ENCODE data around the gene ADAMTS20. TPM values are rescaled to one million over a fixed set of nuclear protein-coding genes. Genes with fewer than 3 reads are reported as not detected.

ADAMTS20 gene, protein sequence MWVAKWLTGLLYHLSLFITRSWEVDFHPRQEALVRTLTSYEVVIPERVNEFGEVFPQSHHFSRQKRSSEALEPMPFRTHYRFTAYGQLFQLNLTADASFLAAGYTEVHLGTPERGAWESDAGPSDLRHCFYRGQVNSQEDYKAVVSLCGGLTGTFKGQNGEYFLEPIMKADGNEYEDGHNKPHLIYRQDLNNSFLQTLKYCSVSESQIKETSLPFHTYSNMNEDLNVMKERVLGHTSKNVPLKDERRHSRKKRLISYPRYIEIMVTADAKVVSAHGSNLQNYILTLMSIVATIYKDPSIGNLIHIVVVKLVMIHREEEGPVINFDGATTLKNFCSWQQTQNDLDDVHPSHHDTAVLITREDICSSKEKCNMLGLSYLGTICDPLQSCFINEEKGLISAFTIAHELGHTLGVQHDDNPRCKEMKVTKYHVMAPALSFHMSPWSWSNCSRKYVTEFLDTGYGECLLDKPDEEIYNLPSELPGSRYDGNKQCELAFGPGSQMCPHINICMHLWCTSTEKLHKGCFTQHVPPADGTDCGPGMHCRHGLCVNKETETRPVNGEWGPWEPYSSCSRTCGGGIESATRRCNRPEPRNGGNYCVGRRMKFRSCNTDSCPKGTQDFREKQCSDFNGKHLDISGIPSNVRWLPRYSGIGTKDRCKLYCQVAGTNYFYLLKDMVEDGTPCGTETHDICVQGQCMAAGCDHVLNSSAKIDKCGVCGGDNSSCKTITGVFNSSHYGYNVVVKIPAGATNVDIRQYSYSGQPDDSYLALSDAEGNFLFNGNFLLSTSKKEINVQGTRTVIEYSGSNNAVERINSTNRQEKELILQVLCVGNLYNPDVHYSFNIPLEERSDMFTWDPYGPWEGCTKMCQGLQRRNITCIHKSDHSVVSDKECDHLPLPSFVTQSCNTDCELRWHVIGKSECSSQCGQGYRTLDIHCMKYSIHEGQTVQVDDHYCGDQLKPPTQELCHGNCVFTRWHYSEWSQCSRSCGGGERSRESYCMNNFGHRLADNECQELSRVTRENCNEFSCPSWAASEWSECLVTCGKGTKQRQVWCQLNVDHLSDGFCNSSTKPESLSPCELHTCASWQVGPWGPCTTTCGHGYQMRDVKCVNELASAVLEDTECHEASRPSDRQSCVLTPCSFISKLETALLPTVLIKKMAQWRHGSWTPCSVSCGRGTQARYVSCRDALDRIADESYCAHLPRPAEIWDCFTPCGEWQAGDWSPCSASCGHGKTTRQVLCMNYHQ (N-terminal part only)
- total RNA-seq, result not detected

DNA sequence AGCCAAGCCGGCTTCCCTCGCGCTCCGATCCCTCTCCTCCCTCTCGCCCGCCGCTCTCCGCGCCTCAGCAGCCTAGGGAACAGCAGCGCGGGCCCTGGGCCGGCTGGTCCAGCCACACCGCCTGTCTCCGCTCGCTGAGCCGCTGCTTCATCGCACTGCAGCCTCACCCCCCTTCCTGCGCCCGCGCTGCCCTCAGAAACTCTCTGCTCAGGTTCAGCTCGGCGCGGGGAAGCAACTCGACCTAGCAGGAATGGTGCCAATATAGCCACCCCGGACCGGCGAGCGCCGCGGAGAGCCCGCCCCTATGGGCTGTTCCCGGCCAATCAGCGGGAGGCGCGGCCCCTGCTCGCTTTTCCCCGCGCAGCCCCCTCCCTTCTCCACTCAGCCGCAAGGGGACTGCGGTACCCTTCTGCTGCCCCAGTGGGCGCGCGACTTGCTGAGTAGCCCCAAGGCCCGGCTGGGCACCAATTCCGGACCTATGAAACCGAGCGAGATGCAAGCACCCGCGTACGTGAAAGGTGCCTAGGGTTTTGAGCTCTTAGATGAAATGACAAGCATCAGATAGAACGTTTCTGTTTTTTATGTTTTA, at the start of gene ADAMTS20:
Gene ADAMTS20, minus strand, starts transcription at position 233 of the 589 bp plus-strand sequence. CDS start 282 bp downstream, outside the sequence.
- H3K27me3 ChIP-seq, result peaks cover 40% of the 10 kb centered on the region
- H3K9me3 ChIP-seq, result peaks cover 0 to 7% (median 0%) of the 10 kb centered on the region in 3 donors
- no peak within 1 kb of the TSS for H3K27ac ChIP-seq
- no peaks in the 10 kb centered on the region for H3K36me3 ChIP-seq
- peak within 1 kb of the TSS in 1 of 2 donors; percentile 21 for H3K4me3 ChIP-seq
- ATAC-seq, result no peak
- H3K4me1 ChIP-seq, result peaks cover 0 to 12% (median 0%) of the 10 kb centered on the region in 3 donors
- 8% methylated on average over 8 of the region's 51 CpGs; no CpG with 5 or more reads in 1 of the 2 donors for WGBS, 2 donors (ENCODE audit: low coverage in 1 of 2)
- TF ChIP-seq, protein P1, sequence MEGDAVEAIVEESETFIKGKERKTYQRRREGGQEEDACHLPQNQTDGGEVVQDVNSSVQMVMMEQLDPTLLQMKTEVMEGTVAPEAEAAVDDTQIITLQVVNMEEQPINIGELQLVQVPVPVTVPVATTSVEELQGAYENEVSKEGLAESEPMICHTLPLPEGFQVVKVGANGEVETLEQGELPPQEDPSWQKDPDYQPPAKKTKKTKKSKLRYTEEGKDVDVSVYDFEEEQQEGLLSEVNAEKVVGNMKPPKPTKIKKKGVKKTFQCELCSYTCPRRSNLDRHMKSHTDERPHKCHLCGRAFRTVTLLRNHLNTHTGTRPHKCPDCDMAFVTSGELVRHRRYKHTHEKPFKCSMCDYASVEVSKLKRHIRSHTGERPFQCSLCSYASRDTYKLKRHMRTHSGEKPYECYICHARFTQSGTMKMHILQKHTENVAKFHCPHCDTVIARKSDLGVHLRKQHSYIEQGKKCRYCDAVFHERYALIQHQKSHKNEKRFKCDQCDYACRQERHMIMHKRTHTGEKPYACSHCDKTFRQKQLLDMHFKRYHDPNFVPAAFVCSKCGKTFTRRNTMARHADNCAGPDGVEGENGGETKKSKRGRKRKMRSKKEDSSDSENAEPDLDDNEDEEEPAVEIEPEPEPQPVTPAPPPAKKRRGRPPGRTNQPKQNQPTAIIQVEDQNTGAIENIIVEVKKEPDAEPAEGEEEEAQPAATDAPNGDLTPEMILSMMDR (IDR thresholded peaks at IDR 0.05), result no peak
- TF ChIP-seq POLR2A (IDR thresholded peaks at IDR 0.05) (no peak), EP300 (IDR thresholded peaks at IDR 0.05) (no peak), POLR2AphosphoS5 (IDR thresholded peaks at IDR 0.05) (no peak)

DNA sequence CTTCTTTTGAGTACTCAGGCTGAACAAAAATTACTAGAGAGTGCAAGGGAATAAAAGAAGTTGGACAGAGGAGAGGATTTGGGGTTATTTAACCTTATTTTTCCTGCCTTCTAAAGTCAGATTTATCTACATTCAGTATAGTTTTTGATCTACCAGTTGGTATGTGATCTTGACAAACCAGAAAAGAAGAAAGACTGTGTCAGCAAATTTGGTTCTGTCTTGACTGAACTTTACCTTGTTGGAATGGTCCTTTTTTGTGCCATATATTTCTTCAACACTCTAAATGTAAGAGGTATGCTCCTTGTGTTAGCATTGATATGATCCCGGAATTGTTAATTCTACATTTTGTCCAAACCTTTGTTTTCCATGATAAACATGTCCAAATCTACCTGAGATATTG, 47.7 kb upstream of the ADAMTS20 start:
- no peak for TF ChIP-seq POLR2A (IDR thresholded peaks at IDR 0.05)
- TF ChIP-seq, protein P1 (IDR thresholded peaks at IDR 0.05), result no peak
- TF ChIP-seq EP300 (IDR thresholded peaks at IDR 0.05), result no peak
- TF ChIP-seq POLR2AphosphoS5 (IDR thresholded peaks at IDR 0.05), result no peak
- ATAC-seq, result no peak
- Histone ChIP-seq H3K27me3 (no peaks in the 10 kb centered on the region), H3K9me3 (no peaks in the 10 kb centered on the region), H3K4me1 (no peaks in the 10 kb centered on the region), H3K36me3 (no peaks in the 10 kb centered on the region), H3K4me3 (no peak overlapping the region), H3K27ac (no peak overlapping the region)
- 89 to 100% methylated on average over 1 of the region's 1 CpG for WGBS, 2 donors (ENCODE audit: low coverage in 1 of 2)

DNA sequence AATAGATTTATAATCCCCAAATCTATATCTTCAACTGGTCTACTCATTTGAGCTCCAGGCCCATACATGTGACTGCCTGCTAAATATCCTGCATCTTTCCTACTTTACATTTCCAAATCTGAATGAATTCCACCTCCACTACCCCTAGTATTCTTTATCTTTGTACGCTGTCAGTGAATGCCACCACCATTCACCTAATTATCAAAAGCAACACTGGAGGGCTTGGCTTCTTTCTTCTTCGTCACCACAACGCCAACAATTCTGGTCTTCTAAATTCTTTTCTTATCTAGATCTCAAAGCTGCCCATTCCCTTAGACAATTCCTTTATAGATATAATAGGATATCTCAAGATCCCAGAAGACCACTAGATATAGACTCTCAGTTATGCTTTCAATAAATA, 47.1 kb upstream of the ADAMTS20 start:
- H3K4me1 ChIP-seq, result no peaks in the 10 kb centered on the region
- H3K36me3 ChIP-seq, result no peaks in the 10 kb centered on the region
- no peaks in the 10 kb centered on the region for H3K27me3 ChIP-seq
- WGBS, 2 donors (ENCODE audit: low coverage in 1 of 2), result 91 to 93% methylated on average over 3 of the region's 3 CpGs
- no peak for ATAC-seq
- no peaks in the 10 kb centered on the region for H3K9me3 ChIP-seq
- no peak overlapping the region for H3K4me3 ChIP-seq
- TF ChIP-seq POLR2AphosphoS5 (IDR thresholded peaks at IDR 0.05) (no peak), EP300 (IDR thresholded peaks at IDR 0.05) (no peak), POLR2A (IDR thresholded peaks at IDR 0.05) (no peak)
- TF ChIP-seq, protein P1 (IDR thresholded peaks at IDR 0.05), result no peak
- no peak overlapping the region for H3K27ac ChIP-seq

DNA sequence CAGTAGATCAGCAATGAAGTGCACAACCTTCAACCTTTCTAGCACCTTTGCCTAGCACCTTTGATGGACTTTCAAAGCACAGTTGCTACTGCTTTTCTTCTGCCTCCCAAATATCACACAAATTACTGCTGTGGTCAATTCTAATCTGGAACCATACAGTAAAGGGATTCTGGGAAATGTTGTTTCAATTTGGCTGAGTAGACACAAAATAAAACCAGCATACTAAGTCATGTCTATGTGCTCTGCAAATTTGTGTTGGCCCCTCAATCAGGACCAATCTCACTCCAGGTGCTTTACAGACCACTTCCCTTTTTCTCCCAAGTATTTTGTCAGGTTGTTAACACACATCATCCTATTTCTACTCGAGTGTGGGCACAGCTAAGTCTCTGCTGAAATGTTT, 38.3 kb upstream of the ADAMTS20 start:
- Histone ChIP-seq H3K27ac (no peak overlapping the region), H3K27me3 (no peaks in the 10 kb centered on the region), H3K36me3 (no peaks in the 10 kb centered on the region), H3K9me3 (no peaks in the 10 kb centered on the region), H3K4me3 (no peak overlapping the region), H3K4me1 (no peaks in the 10 kb centered on the region)
- ATAC-seq, result no peak
- no peak for TF ChIP-seq EP300 (IDR thresholded peaks at IDR 0.05)
- no peak for TF ChIP-seq POLR2A (IDR thresholded peaks at IDR 0.05)
- TF ChIP-seq, protein P1 (IDR thresholded peaks at IDR 0.05), result no peak
- no peak for TF ChIP-seq POLR2AphosphoS5 (IDR thresholded peaks at IDR 0.05)
- 57 to 67% methylated on average over 1 of the region's 1 CpG for WGBS, 2 donors (ENCODE audit: low coverage in 1 of 2)

Data from gastroesophageal sphincter (tissue), 4 donors.